Fibroblast of villous mesenchyme (primary cell): ENCODE measurements around the gene FGF13. TPM values are rescaled to one million over a fixed set of nuclear protein-coding genes. Genes with fewer than 3 reads are reported as not detected.

Experiments used
- DNase-seq: peaks from one replicate; pipeline ENCODE4 v3.0.0-alpha.2; 2010; ENCODE audit warnings: low read depth
- H3K4me3 ChIP-seq: 2 replicates; pipeline ENCODE4 v1.5.1; 2011; ENCODE audit warnings: low read depth, mild to moderate bottlenecking, low read length
- total RNA-seq: library from RNA; depleted of rRNA; stranded (reverse); fragments of >200 nt; gene quantifications from 2 replicates; pipeline ENCODE4 v1.2.3, GENCODE V29; 2012
- TF ChIP-seq, protein P1 (sequence below): IDR thresholded peaks from 2 replicates; pipeline ENCODE4 v1.5.1; 2012; ENCODE audit warnings: low read depth, mild to moderate bottlenecking, low read length; ENCODE audit not compliant: insufficient read depth

FGF13 gene
- total RNA-seq, 1 donor: not detected

DNA sequence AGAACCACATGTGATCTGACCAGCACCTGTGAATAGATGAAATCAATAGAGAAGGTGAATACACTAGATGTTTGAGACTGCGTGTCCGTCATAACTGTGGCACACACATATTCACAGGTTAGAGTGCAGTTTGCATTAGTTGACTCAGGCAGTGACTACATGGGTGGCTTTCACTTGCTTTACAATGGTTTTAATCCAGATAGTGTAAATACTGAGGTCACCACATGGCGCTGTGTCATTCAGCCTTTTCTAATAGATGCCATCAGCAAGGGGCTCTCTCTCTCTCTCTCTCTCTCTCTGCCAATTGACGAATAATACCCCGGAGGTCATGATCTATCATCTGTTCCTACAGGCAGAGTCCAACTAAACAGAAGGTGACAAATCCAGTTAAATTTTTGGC lies 30.7 kb upstream of the FGF13 start:
- no peak overlapping the region for H3K4me3 ChIP-seq

DNA sequence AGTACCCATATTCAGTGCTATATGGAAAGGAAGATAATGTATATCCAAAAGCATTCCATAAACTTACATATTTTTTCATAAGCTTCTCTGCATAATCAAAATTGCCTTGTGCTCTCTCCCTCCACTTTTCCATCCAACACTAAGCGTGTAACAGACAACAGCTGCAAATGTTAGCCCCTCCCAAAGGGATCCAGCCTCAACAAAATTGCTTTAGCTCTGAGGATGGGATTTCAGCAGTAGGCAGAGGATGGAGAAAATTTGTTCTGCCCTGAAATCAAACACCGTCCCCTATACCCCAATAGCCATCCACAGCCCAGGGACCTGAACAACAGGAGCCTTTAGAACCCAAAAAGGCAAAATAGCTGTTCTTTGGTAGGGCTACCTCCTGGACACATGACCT lies 28.8 kb upstream of the FGF13 start:
- TF ChIP-seq, protein P1, sequence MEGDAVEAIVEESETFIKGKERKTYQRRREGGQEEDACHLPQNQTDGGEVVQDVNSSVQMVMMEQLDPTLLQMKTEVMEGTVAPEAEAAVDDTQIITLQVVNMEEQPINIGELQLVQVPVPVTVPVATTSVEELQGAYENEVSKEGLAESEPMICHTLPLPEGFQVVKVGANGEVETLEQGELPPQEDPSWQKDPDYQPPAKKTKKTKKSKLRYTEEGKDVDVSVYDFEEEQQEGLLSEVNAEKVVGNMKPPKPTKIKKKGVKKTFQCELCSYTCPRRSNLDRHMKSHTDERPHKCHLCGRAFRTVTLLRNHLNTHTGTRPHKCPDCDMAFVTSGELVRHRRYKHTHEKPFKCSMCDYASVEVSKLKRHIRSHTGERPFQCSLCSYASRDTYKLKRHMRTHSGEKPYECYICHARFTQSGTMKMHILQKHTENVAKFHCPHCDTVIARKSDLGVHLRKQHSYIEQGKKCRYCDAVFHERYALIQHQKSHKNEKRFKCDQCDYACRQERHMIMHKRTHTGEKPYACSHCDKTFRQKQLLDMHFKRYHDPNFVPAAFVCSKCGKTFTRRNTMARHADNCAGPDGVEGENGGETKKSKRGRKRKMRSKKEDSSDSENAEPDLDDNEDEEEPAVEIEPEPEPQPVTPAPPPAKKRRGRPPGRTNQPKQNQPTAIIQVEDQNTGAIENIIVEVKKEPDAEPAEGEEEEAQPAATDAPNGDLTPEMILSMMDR: no peak
- H3K4me3 ChIP-seq: no peak overlapping the region
- no peak for DNase-seq

More for the DNA sequence above, 30.7 kb upstream of the FGF13 start:
- no peak for DNase-seq
- TF ChIP-seq, protein P1: no peak

DNA sequence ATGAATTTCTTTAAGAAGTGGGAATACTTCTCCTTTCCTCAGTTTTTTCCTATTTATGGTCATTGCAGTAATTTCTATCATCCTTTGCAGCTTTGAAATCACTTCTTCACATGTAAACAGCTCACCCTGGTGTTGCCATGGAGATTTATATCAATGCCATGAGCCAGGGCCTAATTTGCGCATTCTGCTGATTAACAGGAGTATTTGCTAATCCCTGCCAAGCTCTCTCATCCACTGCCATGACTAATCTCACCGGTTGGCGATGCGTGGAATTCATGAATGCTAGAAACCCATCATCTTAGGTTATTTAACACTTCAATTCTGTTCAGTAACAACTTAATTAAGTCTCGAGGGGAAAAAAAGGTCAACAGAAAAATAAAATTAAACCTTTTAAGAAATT lies 11.8 kb upstream of the FGF13 start:
- no peak for DNase-seq
- TF ChIP-seq, protein P1: no peak

DNA sequence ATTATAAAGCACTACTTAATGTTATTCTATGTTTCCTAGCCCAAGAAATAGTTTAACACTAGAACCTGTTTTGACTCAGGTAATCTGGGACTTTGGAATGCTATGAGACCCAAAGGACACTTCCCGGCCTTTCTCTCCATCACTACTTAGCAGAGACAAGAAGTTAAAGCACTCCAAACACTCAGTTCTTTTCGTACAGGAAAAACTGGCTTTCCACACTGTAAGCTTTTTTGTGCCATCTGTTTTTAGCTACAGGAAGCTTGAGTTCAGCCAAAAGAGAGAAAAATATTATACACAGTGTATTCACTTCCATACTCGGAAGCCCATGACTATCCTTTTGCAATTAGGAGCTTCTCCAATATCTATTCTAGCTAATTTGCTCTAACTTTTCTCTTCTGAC lies 7.9 kb upstream of the FGF13 start:
- no peak for DNase-seq
- no peak overlapping the region for H3K4me3 ChIP-seq
- TF ChIP-seq, protein P1: no peak

More for the DNA sequence above, 11.8 kb upstream of the FGF13 start:
- no peak overlapping the region for H3K4me3 ChIP-seq

DNA sequence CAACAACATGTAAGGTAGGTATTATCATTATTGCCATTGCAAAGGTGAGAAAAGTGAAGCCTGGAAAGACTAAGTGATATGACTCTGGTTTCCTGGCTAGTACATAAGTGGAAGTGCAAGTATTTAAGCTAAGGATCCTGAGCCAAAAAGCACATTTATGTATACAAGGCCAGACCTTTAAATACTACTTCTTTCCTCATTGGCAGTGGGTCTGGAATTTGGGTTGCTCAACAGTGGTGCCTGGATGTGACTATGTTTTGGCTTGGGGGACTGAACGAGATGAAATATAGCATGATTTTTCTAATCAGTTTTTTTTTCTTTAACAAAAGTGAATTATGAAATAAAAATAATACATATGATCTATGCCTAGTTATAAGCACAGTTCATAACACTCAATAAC lies 7.4 kb upstream of the FGF13 start:
- DNase-seq: no peak
- no peak overlapping the region for H3K4me3 ChIP-seq
- TF ChIP-seq, protein P1: no peak

DNA sequence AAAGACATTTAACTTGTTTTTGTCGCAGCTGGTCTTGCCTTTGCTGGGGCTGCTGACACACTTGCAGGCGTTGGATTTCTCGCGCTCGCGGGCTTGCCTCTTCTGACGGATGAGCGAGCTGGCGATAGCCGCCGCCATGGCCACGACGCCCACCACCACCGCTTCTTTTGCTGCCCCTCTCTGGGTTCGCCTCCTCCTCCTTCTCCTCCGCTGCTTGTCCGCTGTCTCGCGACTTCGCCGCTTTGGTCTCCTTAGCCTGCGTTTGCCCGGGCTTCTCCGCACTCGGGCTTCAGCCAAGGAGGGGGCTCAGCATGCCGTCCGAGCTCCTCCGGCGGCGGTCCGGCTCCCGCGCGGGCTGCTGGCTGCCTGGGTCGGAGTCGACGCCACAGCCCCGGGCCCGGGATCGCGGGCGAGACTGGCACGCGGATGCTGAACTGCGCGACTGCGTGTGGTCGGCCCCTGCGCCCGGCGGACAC lies 613 bp downstream of the FGF13 start:
- H3K4me3 ChIP-seq: no peak overlapping the region

More for the DNA sequence above, 613 bp downstream of the FGF13 start:
- TF ChIP-seq, protein P1: no peak
- no peak for DNase-seq
